HFFc6 (cell line): Measurements from ENCODE around the gene LRP5. TPM values are rescaled to one million over a fixed set of nuclear protein-coding genes. Genes with fewer than 3 reads are reported as not detected.

Source experiments
- DNase-seq: peaks from one replicate; pipeline ENCODE4 v3.0.0-alpha.2; 2018
- H3K27ac Mint-ChIP-seq: 2 replicates; pipeline ENCODE4 v1.8.0; 2020; ENCODE audit warnings: mild to moderate bottlenecking, mixed read lengths
- H3K27me3 Mint-ChIP-seq: 2 replicates; pipeline ENCODE4 v1.8.0; 2021; ENCODE audit warnings: mild to moderate bottlenecking, moderate library complexity, mixed read lengths; ENCODE audit not compliant: insufficient read depth
- H3K36me3 Mint-ChIP-seq: 2 replicates; pipeline ENCODE4 v1.8.0; 2021; ENCODE audit warnings: low read depth, mixed read lengths
- H3K4me1 Mint-ChIP-seq: 2 replicates; pipeline ENCODE4 v1.8.0; 2020; ENCODE audit warnings: low read depth, mixed read lengths
- H3K4me3 Mint-ChIP-seq: 2 replicates; pipeline ENCODE4 v1.8.0; 2020; ENCODE audit warnings: mild to moderate bottlenecking, moderate library complexity, mixed read lengths
- H3K9me3 Mint-ChIP-seq: 2 replicates; pipeline ENCODE4 v1.8.0; 2020; ENCODE audit warnings: mild to moderate bottlenecking, mixed read lengths
- CTCF ChIP-seq: fragments of 200-600 bp; sonication (generic); IDR thresholded peaks from 2 replicates; pipeline ENCODE4 v1.5.0; 2021; ENCODE audit warnings: antibody characterized with exemption, mild to moderate bottlenecking
- total RNA-seq, 6 experiments: library from RNA; stranded (reverse); fragmentation: NEBNext Ultra II Directional; extraction: Animal tissue kit (Norgen Biotek cat#: 25700); gene quantifications; 2 replicates in 1 of 6; 3 replicates in 5 of 6; pipeline ENCODE4 v1.2.3, GENCODE V29; 2021

The LRP5 gene
- total RNA-seq, 6 experiments from 2014 or later, result 2.5 to 14.9 (median 3.8) TPM

- Mint-ChIP-seq H3K27me3 (peaks cover 5% of the 10 kb centered on the region), H3K4me1 (peaks cover 9% of the 10 kb centered on the region), H3K36me3 (peaks cover 4% of the 10 kb centered on the region; the same call in 1 of the 2 replicates), H3K27ac (no peak overlapping the region), H3K4me3 (no peak overlapping the region), H3K9me3 (peaks cover 4% of the 10 kb centered on the region; the same call in 1 of the 2 replicates)
- no peak for TF ChIP-seq CTCF
- no peak for DNase-seq
These were observed 10.1 kb upstream of the LRP5 start for GRCh38 chr11:68302256-68302655.

DNA sequence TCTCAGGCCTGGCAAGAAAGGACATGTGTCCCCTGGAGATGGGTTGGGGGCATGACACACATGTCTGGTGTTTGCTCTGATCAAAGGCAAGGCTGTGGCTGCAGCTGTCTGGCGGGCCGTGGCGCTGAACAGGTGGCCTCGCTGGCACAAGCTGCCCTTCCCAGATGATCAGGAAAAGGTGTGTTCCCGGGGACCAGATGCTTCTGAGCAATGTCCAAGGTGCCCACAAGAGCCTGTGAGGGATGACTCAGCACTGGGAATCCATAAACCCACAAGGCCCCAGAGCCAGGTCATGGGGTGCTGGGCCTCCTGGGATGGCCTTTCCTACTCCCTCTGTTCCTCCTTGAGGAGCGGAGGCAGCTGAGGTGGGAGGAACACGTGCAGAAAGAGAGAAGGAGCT is 9.7 kb upstream of the LRP5 start:
- Mint-ChIP-seq H3K9me3 (peaks cover 4% of the 10 kb centered on the region; the same call in 1 of the 2 replicates), H3K27ac (no peak overlapping the region), H3K36me3 (peaks cover 4% of the 10 kb centered on the region; the same call in 1 of the 2 replicates), H3K27me3 (peaks cover 5% of the 10 kb centered on the region), H3K4me1 (peaks cover 9% of the 10 kb centered on the region), H3K4me3 (no peak overlapping the region)
- TF ChIP-seq CTCF, result no peak
- DNase-seq, result peak; percentile 37

DNA sequence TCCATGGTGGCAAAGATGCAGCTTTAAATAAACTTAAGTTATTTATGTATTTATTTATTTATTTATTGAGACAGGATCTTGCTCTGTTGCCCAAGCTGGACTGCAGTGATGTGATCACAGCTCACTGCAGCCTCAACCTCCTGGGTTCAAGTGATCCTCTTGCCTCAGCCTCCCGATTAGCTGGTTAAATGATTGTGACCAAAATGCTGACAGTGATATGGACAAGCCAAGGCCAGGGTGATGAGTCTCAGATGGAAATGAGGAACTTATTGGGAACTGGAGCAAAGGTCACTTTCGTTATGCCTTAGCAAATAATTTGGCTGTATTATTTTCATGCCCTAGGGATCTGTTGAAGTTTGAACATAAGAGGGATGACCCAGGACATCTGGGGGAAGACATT is 9.3 kb upstream of the LRP5 start:
- H3K4me3 Mint-ChIP-seq, result no peak overlapping the region

GRCh38 chr11:68303982-68304780 is 8.2 kb upstream of the LRP5 start:
- Mint-ChIP-seq H3K27me3 (peaks cover 2% of the 10 kb centered on the region), H3K36me3 (peaks cover 4% of the 10 kb centered on the region; the same call in 1 of the 2 replicates), H3K9me3 (peaks cover 4% of the 10 kb centered on the region; the same call in 1 of the 2 replicates), H3K27ac (no peak overlapping the region), H3K4me1 (peaks cover 9% of the 10 kb centered on the region), H3K4me3 (no peak overlapping the region)
- TF ChIP-seq CTCF, result no peak
- no peak for DNase-seq

More for the DNA sequence above, 9.3 kb upstream of the LRP5 start:
- peaks cover 9% of the 10 kb centered on the region for H3K4me1 Mint-ChIP-seq
- peaks cover 4% of the 10 kb centered on the region; the same call in 1 of the 2 replicates for H3K36me3 Mint-ChIP-seq
- DNase-seq, result no peak
- peaks cover 4% of the 10 kb centered on the region; the same call in 1 of the 2 replicates for H3K9me3 Mint-ChIP-seq
- no peak overlapping the region for H3K27ac Mint-ChIP-seq
- peaks cover 5% of the 10 kb centered on the region for H3K27me3 Mint-ChIP-seq
- TF ChIP-seq CTCF, result no peak

DNA sequence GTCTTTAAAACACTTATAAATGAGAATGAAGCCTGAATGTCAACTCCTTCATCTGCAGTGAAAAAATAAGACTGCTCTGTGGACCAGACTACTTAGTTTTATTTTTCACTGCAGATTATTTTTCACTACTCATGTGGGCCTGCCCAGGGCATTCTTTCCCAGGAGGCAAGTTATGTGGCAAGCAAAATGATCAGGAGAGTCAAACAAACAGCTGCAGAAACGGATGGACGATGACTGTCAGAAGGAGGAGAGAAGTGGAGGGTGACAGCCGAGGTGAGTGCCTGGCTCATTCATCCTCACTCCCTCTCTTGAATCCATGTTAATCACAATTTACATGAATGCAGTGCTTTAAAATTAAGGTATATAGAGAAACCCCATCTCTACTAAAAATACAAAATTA is 5.8 kb upstream of the LRP5 start:
- no peak for TF ChIP-seq CTCF
- DNase-seq, result no peak
- peaks cover 4% of the 10 kb centered on the region; the same call in 1 of the 2 replicates for H3K9me3 Mint-ChIP-seq
- H3K36me3 Mint-ChIP-seq, result peaks cover 4% of the 10 kb centered on the region; the same call in 1 of the 2 replicates
- H3K4me1 Mint-ChIP-seq, result peaks cover 9% of the 10 kb centered on the region
- H3K27me3 Mint-ChIP-seq, result peaks cover 12% of the 10 kb centered on the region
- no peak overlapping the region for H3K4me3 Mint-ChIP-seq
- H3K27ac Mint-ChIP-seq, result no peak overlapping the region
